Colonic mucosa (tissue), 4 donors: ENCODE data around the gene DNAJC25. TPM values are rescaled to one million over a fixed set of nuclear protein-coding genes. Genes with fewer than 3 reads are reported as not detected.
A peak's percentile ranks its signal among the peaks of the same experiment; 100 is the strongest.

Source experiments
- DNase-seq: peaks from one replicate; pipeline ENCODE4 v3.0.0-alpha.2; 2020
- H3K27ac ChIP-seq: fragments of 200-600 bp; one replicate; pipeline ENCODE4 v1.8.0; 2021
- H3K27me3 ChIP-seq: fragments of 200-600 bp; one replicate; pipeline ENCODE4 v1.8.0; 2021
- H3K36me3 ChIP-seq: fragments of 200-600 bp; one replicate; pipeline ENCODE4 v1.8.0; 2021
- H3K4me1 ChIP-seq: fragments of 200-600 bp; one replicate; pipeline ENCODE4 v1.8.0; 2021; ENCODE audit warnings: mild to moderate bottlenecking
- H3K4me3 ChIP-seq: fragments of 200-600 bp; one replicate; pipeline ENCODE4 v1.8.0; 2021
- H3K9ac ChIP-seq, 2 donors: one replicate each; pipeline ENCODE4 v1.7.0; 2013; ENCODE audit warnings: control low read depth in 2 of 2, low read depth in 2 of 2, low read length in 2 of 2
- H3K9me3 ChIP-seq: fragments of 200-600 bp; one replicate; pipeline ENCODE4 v1.8.0; 2021
- CTCF ChIP-seq: fragments of 200-600 bp; IDR thresholded peaks from one replicate; pipeline ENCODE4 v1.8.0; 2022; ENCODE audit warnings: antibody characterized with exemption, mild to moderate bottlenecking
- intact Hi-C: fragments of 100-400 bp; cut with DNase I; formaldehyde crosslinking; loops from one replicate; pipeline ENCODE4 v1.14.1; 2022
- total RNA-seq, 2 donors: library from RNA; stranded (reverse); fragmentation: NEBNext Ultra II Directional in 1 of 2; extraction: Animal tissue kit (Norgen Biotek cat#: 25700) in 1 of 2; gene quantifications; one replicate each; pipeline ENCODE4 v1.2.1, GENCODE V29; 2021
- donor health status: healthy.
- donor health status: DM: no; HTN: no; CAD: no.
- donor health status: DM: no; HTN: no; CAD: no.

DNAJC25 gene
- total RNA-seq, 2 donors from 2014 or later, result 7.8 to 9.0 TPM

GRCh38 chr9:111604054-111604615 lies 27.0 kb upstream of the DNAJC25 start:
- no peaks in the 10 kb centered on the region for H3K9me3 ChIP-seq
- TF ChIP-seq CTCF, result no peak
- H3K4me1 ChIP-seq, result no peaks in the 10 kb centered on the region
- intact Hi-C loops, result no loop called here
- H3K27me3 ChIP-seq, result no peaks in the 10 kb centered on the region
- no peak overlapping the region for H3K4me3 ChIP-seq
- DNase-seq, result no peak
- H3K27ac ChIP-seq, result no peak overlapping the region
- H3K36me3 ChIP-seq, result no peaks in the 10 kb centered on the region
- no peak overlapping the region for H3K9ac ChIP-seq

GRCh38 chr9:111605041-111605559 lies 26.0 kb upstream of the DNAJC25 start:
- TF ChIP-seq CTCF, result no peak
- intact Hi-C loops, result no loop called here
- H3K9ac ChIP-seq, result no peak overlapping the region

GRCh38 chr9:111610149-111610548 lies 21.0 kb upstream of the DNAJC25 start:
- Histone ChIP-seq H3K4me3 (no peak overlapping the region), H3K4me1 (no peaks in the 10 kb centered on the region), H3K27me3 (no peaks in the 10 kb centered on the region), H3K27ac (no peak overlapping the region), H3K9me3 (no peaks in the 10 kb centered on the region), H3K9ac (no peak overlapping the region), H3K36me3 (no peaks in the 10 kb centered on the region)
- no peak for TF ChIP-seq CTCF
- intact Hi-C loops, result no loop called here
- no peak for DNase-seq

More at GRCh38 chr9:111605041-111605559, 26.0 kb upstream of the DNAJC25 start:
- no peaks in the 10 kb centered on the region for H3K27me3 ChIP-seq
- no peaks in the 10 kb centered on the region for H3K36me3 ChIP-seq
- no peak for DNase-seq
- no peaks in the 10 kb centered on the region for H3K9me3 ChIP-seq
- no peak overlapping the region for H3K4me3 ChIP-seq
- H3K4me1 ChIP-seq, result no peaks in the 10 kb centered on the region
- H3K27ac ChIP-seq, result no peak overlapping the region

GRCh38 chr9:111610845-111611244 lies 20.3 kb upstream of the DNAJC25 start:
- no peak overlapping the region for H3K27ac ChIP-seq
- H3K9ac ChIP-seq, result no peak overlapping the region
- no peaks in the 10 kb centered on the region for H3K9me3 ChIP-seq
- H3K36me3 ChIP-seq, result no peaks in the 10 kb centered on the region
- H3K4me1 ChIP-seq, result no peaks in the 10 kb centered on the region
- TF ChIP-seq CTCF, result no peak
- intact Hi-C loops, result no loop called here
- no peak overlapping the region for H3K4me3 ChIP-seq
- no peak for DNase-seq
- H3K27me3 ChIP-seq, result no peaks in the 10 kb centered on the region

- Histone ChIP-seq H3K9me3 (no peaks in the 10 kb centered on the region), H3K9ac (no peak overlapping the region), H3K36me3 (no peaks in the 10 kb centered on the region), H3K4me1 (no peaks in the 10 kb centered on the region), H3K4me3 (no peak overlapping the region), H3K27me3 (no peaks in the 10 kb centered on the region), H3K27ac (no peak overlapping the region)
- intact Hi-C loops, result no loop called here
- DNase-seq, result peak; percentile 36
- no peak for TF ChIP-seq CTCF
Observed at GRCh38 chr9:111613436-111614040, 17.6 kb upstream of the DNAJC25 start.
